GM19468 (cell line): ENCODE measurements around the gene FOXF2.

Experiments used
- ATAC-seq: cut with Tn5 transposase; IDR thresholded peaks from one replicate; pipeline ENCODE4 v1.9.1; 2021; ENCODE audit warnings: mild to moderate bottlenecking, moderate library complexity, moderate number of reproducible peaks; ENCODE audit not compliant: unreplicated experiment; ENCODE audit errors: extremely low read depth

The FOXF2 gene

GRCh38 chr6:1405221-1405620 is 15.8 kb downstream of the FOXF2 start:
- no peak for ATAC-seq

GRCh38 chr6:1406306-1407072 is 17.1 kb downstream of the FOXF2 start:
- ATAC-seq, result no peak

- ATAC-seq, result no peak
These were observed 18.2 kb downstream of the FOXF2 start for GRCh38 chr6:1407499-1407990.

- no peak for ATAC-seq
These were observed 20.5 kb downstream of the FOXF2 start for GRCh38 chr6:1409774-1410465.

- ATAC-seq, result no peak
These were observed 23.5 kb downstream of the FOXF2 start for GRCh38 chr6:1412901-1413300.

GRCh38 chr6:1415416-1416063 is 26.2 kb downstream of the FOXF2 start:
- no peak for ATAC-seq

- no peak for ATAC-seq
These were observed 26.9 kb downstream of the FOXF2 start for GRCh38 chr6:1416191-1416760.

GRCh38 chr6:1416820-1417219 is 27.4 kb downstream of the FOXF2 start:
- no peak for ATAC-seq

GRCh38 chr6:1417718-1418117 is 28.3 kb downstream of the FOXF2 start:
- no peak for ATAC-seq

GRCh38 chr6:1418471-1419191 is 29.3 kb downstream of the FOXF2 start:
- no peak for ATAC-seq

GRCh38 chr6:1420382-1420781 is 31.0 kb downstream of the FOXF2 start:
- no peak for ATAC-seq

GRCh38 chr6:1422290-1422689 is 32.9 kb downstream of the FOXF2 start:
- no peak for ATAC-seq

GRCh38 chr6:1423578-1423977 is 34.2 kb downstream of the FOXF2 start:
- ATAC-seq, result no peak

GRCh38 chr6:1424306-1424927 is 35.0 kb downstream of the FOXF2 start:
- ATAC-seq, result no peak

- no peak for ATAC-seq
These were observed 37.0 kb downstream of the FOXF2 start for GRCh38 chr6:1426416-1426815.

- no peak for ATAC-seq
These were observed 46.4 kb downstream of the FOXF2 start for GRCh38 chr6:1435806-1436205.

- peak; percentile 32 for ATAC-seq
These were observed 47.2 kb downstream of the FOXF2 start for GRCh38 chr6:1436334-1437306.

- ATAC-seq, result no peak
These were observed 48.4 kb downstream of the FOXF2 start for GRCh38 chr6:1437553-1438406.
